B cell (primary cell): ENCODE data around the gene CARNS1. TPM values are rescaled to one million over a fixed set of nuclear protein-coding genes. Genes with fewer than 3 reads are reported as not detected.

Experiments
- ATAC-seq: fragments of 200-7000 bp; cut with Tn5 transposase; one replicate; pipeline ENCODE4 v1.10.0; 2021; ENCODE audit warnings: low read depth, mild to moderate bottlenecking, moderate number of reproducible peaks, moderate library complexity
- CTCF ChIA-PET: fragments of 350-600 bp; sonication (Branson Sonifier 250); formaldehyde crosslinking; loops from one replicate; lab custom pipeline; 2021; ENCODE audit warnings: antibody characterized with exemption, inconsistent platforms; lab: Charles Lee
- POLR2A ChIA-PET: fragments of 350-600 bp; sonication (Branson Sonifier 250); formaldehyde crosslinking; loops from one replicate; lab custom pipeline; 2021; ENCODE audit warnings: antibody characterized with exemption; lab: Charles Lee
- DNase-seq: peaks from one replicate; pipeline ENCODE4 v3.0.0; 2013
- H2AFZ ChIP-seq: 2 replicates; pipeline ENCODE4 v1.6.1; 2012; ENCODE audit warnings: mild to moderate bottlenecking, low read depth, low read length; ENCODE audit not compliant: insufficient read depth, poor library complexity, severe bottlenecking
- H3K27ac ChIP-seq, 2 donors: 1 replicate in 1 of 2; 2 replicates in 1 of 2; pipeline ENCODE4 v1.5.1; 2012 to 2013; ENCODE audit warnings: low read length in 2 of 2, mild to moderate bottlenecking in 2 of 2, moderate library complexity in 1 of 2
- H3K27me3 ChIP-seq, 4 experiments: fragments of 200-600 bp in 1 of 4; sonication (generic) in 1 of 4; replicated peaks in 1 of 4; 1 replicate in 2 of 4; 2 replicates in 2 of 4; pipeline versions ENCODE4 v1.6.1 to v1.7.0; 2013 to 2016; ENCODE audit warnings: low read length in 3 of 4, mild to moderate bottlenecking in 2 of 4, mixed read lengths in 1 of 4, moderate library complexity in 1 of 4; ENCODE audit not compliant: insufficient read depth in 4 of 4, control insufficient read depth in 3 of 4; ENCODE audit errors: control extremely low read depth in 1 of 4
- H3K36me3 ChIP-seq, 2 experiments: replicated peaks in 1 of 2; 1 replicate in 1 of 2; 2 replicates in 1 of 2; pipeline versions ENCODE4 v1.6.1 to v1.7.1; 2013; ENCODE audit warnings: low read length in 1 of 2; ENCODE audit not compliant: insufficient read depth in 2 of 2, control insufficient read depth in 1 of 2; ENCODE audit errors: control extremely low read depth in 1 of 2, extremely low read depth in 1 of 2
- H3K4me1 ChIP-seq, 2 donors: fragments of 200-600 bp in 1 of 2; sonication (generic) in 1 of 2; 1 replicate in 1 of 2; 2 replicates in 1 of 2; pipeline versions ENCODE4 v1.5.1 to v1.6.1; 2013 to 2017; ENCODE audit warnings: low read length in 2 of 2; ENCODE audit not compliant: control insufficient read depth in 2 of 2, insufficient read depth in 2 of 2
- H3K4me2 ChIP-seq: replicated peaks from 2 replicates; pipeline ENCODE3; 2012; ENCODE audit warnings: mild to moderate bottlenecking, low read depth, low read length; ENCODE audit not compliant: poor library complexity, severe bottlenecking
- H3K4me3 ChIP-seq, 5 experiments: fragments of 200-600 bp in 1 of 5; sonication (generic) in 1 of 5; 1 replicate in 3 of 5; 2 replicates in 2 of 5; pipeline versions ENCODE4 v1.5.1 to v1.7.0; 2011 to 2016; ENCODE audit warnings: low read length in 4 of 5, mild to moderate bottlenecking in 4 of 5, low read depth in 2 of 5, control low read depth in 1 of 5, moderate library complexity in 1 of 5; ENCODE audit not compliant: insufficient read depth in 1 of 5; ENCODE audit errors: control extremely low read depth in 1 of 5, extremely low read depth in 1 of 5
- H3K79me2 ChIP-seq: fragments of 200-600 bp; sonication (generic); one replicate; pipeline ENCODE4 v1.6.0; 2016; ENCODE audit warnings: low read length; ENCODE audit not compliant: control insufficient read depth, insufficient read depth
- H3K9ac ChIP-seq: fragments of 200-600 bp; sonication (generic); 2 replicates; pipeline ENCODE4 v1.6.1; 2017; ENCODE audit warnings: mild to moderate bottlenecking, low read length, moderate library complexity
- H3K9me3 ChIP-seq, 3 donors: one replicate each; pipeline versions ENCODE4 v1.6.1 to v1.7.1; 2013; ENCODE audit warnings: low read length in 2 of 3; ENCODE audit not compliant: control insufficient read depth in 2 of 3, insufficient read depth in 1 of 3; ENCODE audit errors: control extremely low read depth in 1 of 3
- H4K20me1 ChIP-seq: 2 replicates; pipeline ENCODE4 v1.6.0; 2012; ENCODE audit warnings: mild to moderate bottlenecking, low read length; ENCODE audit not compliant: insufficient read depth, control insufficient read depth, poor library complexity, severe bottlenecking
- H3K27ac Mint-ChIP-seq: one replicate; pipeline ENCODE4 v1.8.0; 2021; ENCODE audit warnings: mixed read lengths
- H3K27me3 Mint-ChIP-seq: one replicate; pipeline ENCODE4 v1.8.0; 2021; ENCODE audit warnings: mixed read lengths
- H3K4me1 Mint-ChIP-seq: one replicate; pipeline ENCODE4 v1.8.0; 2021; ENCODE audit warnings: mixed read lengths
- H3K4me3 Mint-ChIP-seq: one replicate; pipeline ENCODE4 v1.8.0; 2021; ENCODE audit warnings: mixed read lengths
- H3K9me3 Mint-ChIP-seq: one replicate; pipeline ENCODE4 v1.8.0; 2022; ENCODE audit warnings: mixed read lengths; ENCODE audit not compliant: insufficient read depth
- EZH2 ChIP-seq: IDR thresholded peaks from 2 replicates; pipeline ENCODE4 v1.6.1; 2012; ENCODE audit warnings: borderline replicate concordance, low read depth, mild to moderate bottlenecking, moderate library complexity, low read length; ENCODE audit not compliant: insufficient read depth, poor library complexity, severe bottlenecking
- WGBS: methylation state at CpG from one replicate; pipeline ENCODE4 v1.1.5; 2013; ENCODE audit warnings: missing lambda C conversion rate; ENCODE audit not compliant: insufficient coverage; 5-methylcytosine and 5-hydroxymethylcytosine counted together
- intact Hi-C: fragments of 100-400 bp; cut with micrococcal nuclease; formaldehyde crosslinking; loops from one replicate; pipeline ENCODE4 v1.10.0; 2022
- polyA plus RNA-seq: library from polyadenylated mRNA; depleted of rRNA; stranded (reverse); fragments of >200 nt; gene quantifications from 2 replicates; pipeline ENCODE4 v1.2.3, GENCODE V29; 2012
- total RNA-seq, 2 donors: library from RNA; stranded (reverse); fragments of 120-200 nt in 1 of 2; gene quantifications; 1 replicate in 1 of 2; 2 replicates in 1 of 2; pipeline versions ENCODE4 v1.2.3 to v1.2.4, GENCODE V29; 2013 to 2022
- TF ChIP-seq, protein P1 (sequence below): fragments of 200-600 bp; IDR thresholded peaks from one replicate; pipeline ENCODE4 v1.8.0; 2022; ENCODE audit warnings: antibody characterized with exemption, mild to moderate bottlenecking

Gene CARNS1
- total and polyA plus RNA-seq, 2 donors (not counting 1 experiment from before 2014, with no cell fraction given): 24.1 to 41.1 TPM

DNA sequence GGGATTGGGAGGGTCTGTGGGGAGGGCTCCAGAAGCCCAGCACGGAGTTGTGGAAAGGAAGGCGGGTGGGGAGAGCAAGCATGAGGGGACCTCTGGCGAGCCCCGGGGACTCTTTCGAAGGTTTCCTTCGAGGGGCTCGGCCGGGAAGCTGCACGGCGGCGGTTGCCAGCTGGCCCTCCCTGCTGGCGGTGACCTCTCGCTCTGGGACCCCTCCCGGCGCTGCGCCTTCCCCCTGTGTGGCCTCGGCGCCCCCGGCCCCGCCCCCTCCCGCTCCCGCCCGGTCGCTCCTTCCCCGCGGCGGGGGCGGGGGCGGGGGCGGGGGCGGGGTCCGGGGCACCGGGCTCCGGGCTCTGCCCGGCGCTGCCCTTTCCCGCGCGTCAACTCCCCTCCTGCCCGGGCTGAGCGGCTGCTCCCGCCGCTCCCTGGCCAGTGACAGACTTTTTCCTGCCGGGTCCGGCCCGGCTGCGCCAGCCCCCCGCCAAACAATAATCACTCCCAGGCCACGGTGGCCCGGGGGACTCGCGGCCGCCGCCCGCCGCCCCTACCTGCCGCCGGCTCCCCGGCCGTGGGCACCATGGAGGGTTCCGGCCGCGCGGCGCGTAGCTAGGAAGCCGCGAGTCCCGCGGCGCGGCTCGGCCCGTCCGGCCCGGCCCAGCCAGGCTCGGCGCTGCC, 43.0 kb upstream of the CARNS1 start:
- Histone ChIP-seq H3K27me3 (no peaks in the 10 kb centered on the region), H4K20me1 (peaks cover 48% of the 10 kb centered on the region), H3K9me3 (no peaks in the 10 kb centered on the region), H3K9ac (peak overlapping the region; percentile 88), H3K4me3 (peak overlapping the region; percentile 30 to 95 (median 71)), H3K36me3 (peaks cover 0 to 6% of the 10 kb centered on the region in 2 experiments), H3K79me2 (peaks cover 56% of the 10 kb centered on the region), H3K27ac (peak overlapping the region in 1 of 2 donors; percentile 89), H3K4me2 (peak overlapping the region; percentile 93), H3K4me1 (peaks cover 57 to 61% of the 10 kb centered on the region in 2 donors), H2AFZ (peak overlapping the region; percentile 71)
- Mint-ChIP-seq H3K9me3 (no peaks in the 10 kb centered on the region), H3K27me3 (no peaks in the 10 kb centered on the region), H3K27ac (peak overlapping the region; percentile 72), H3K4me1 (peaks cover 64% of the 10 kb centered on the region), H3K4me3 (peak overlapping the region; percentile 92)
- TF ChIP-seq, protein P1, sequence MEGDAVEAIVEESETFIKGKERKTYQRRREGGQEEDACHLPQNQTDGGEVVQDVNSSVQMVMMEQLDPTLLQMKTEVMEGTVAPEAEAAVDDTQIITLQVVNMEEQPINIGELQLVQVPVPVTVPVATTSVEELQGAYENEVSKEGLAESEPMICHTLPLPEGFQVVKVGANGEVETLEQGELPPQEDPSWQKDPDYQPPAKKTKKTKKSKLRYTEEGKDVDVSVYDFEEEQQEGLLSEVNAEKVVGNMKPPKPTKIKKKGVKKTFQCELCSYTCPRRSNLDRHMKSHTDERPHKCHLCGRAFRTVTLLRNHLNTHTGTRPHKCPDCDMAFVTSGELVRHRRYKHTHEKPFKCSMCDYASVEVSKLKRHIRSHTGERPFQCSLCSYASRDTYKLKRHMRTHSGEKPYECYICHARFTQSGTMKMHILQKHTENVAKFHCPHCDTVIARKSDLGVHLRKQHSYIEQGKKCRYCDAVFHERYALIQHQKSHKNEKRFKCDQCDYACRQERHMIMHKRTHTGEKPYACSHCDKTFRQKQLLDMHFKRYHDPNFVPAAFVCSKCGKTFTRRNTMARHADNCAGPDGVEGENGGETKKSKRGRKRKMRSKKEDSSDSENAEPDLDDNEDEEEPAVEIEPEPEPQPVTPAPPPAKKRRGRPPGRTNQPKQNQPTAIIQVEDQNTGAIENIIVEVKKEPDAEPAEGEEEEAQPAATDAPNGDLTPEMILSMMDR: no peak
- no peak for TF ChIP-seq EZH2
- ChIA-PET POLR2A (interaction anchor here (0.6 to 14.2 kb wide), 14 partner anchors 9 to 315 kb away, joined by 3 to 323 read pairs (median 7); partner anchors contain the start of genes ANKRD13D, POLD4, PPP1CA and RAD9A), CTCF (interaction anchor here (1.0 to 42.2 kb wide), 6 partner anchors 1 to 276 kb away, joined by 3 to 2379 read pairs (median 4); partner anchors contain the start of genes CLCF1, POLD4 and RAD9A)
- intact Hi-C loops: no loop called here
- under 1% methylated on average over 51 of the region's 78 CpGs for WGBS
- ATAC-seq (peak; percentile 18), DNase-seq (no peak)
